Body of pancreas (tissue), 4 donors: ENCODE data around the gene MIS12.

Experiments used
- CTCF ChIP-seq, 7 experiments: fragments of 450-650 bp in 4 of 7; fragments of 200-600 bp in 3 of 7; sonication (generic) in 3 of 7; IDR thresholded peaks; one replicate each; pipeline ENCODE4 v1.5.1; 2016 to 2019; ENCODE audit warnings: antibody characterized with exemption in 7 of 7
- POLR2A ChIP-seq, 3 donors: fragments of 450-650 bp; IDR thresholded peaks; one replicate each; pipeline ENCODE4 v1.6.1; 2016; ENCODE audit warnings: antibody characterized with exemption in 3 of 3, mild to moderate bottlenecking in 2 of 3

DNA sequence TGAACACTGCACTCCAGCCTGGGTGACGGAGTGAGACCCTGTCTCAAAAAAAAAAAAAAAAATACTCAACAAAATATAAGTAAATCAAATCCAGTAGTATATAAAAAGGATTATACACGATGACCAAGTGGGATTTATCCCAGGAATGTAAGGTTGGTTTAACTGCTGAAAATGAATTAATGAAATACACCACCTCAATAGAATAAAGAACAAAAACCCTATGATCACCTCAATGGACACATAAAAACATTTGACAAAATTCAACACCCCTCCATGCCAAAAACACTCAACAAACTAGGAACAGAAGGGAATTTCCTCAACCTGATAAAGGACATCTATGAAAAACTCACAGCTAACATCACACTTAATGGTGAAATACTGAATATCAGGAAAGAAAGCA lies 6.6 kb downstream of the MIS12 start:
- no peak for TF ChIP-seq POLR2A (IDR thresholded peaks at IDR 0.05)
- TF ChIP-seq CTCF (IDR thresholded peaks at IDR 0.05) = no peak
